HCT116 (cell line): Measurements from ENCODE around the gene CCNC. TPM values are rescaled to one million over a fixed set of nuclear protein-coding genes. Genes with fewer than 3 reads are reported as not detected.

Source experiments
- ATAC-seq: fragments of 200-7000 bp; cut with Tn5 transposase; 2 replicates; pipeline ENCODE4 v1.9.1; 2020; ENCODE audit warnings: mild to moderate bottlenecking, moderate library complexity
- BruUV-seq: library from RNA; stranded (reverse); fragments of 400-500 nt; replicated peaks from 2 replicates; lab custom pipeline; 2021; lab: Mats Ljungman, UMichigan
- CTCF ChIA-PET: fragments of 300-600 bp; sonication (Branson Sonifier 250); formaldehyde crosslinking; loops from one replicate; lab custom pipeline; 2021; ENCODE audit warnings: antibody characterized with exemption; lab: Charles Lee
- POLR2A ChIA-PET: fragments of 300-600, 350-600 bp; sonication (Branson Sonifier 250); formaldehyde crosslinking; loops from one replicate; lab custom pipeline; 2021; ENCODE audit warnings: antibody characterized with exemption; lab: Charles Lee
- RAD21 ChIA-PET, 2 experiments: fragments of 300-600 bp; sonication (Branson Sonifier 250); formaldehyde crosslinking; loops; one replicate each; lab custom pipeline; 2023; ENCODE audit warnings: low total read pairs in 2 of 2; ENCODE audit not compliant: uncharacterized antibody in 2 of 2, unreplicated experiment in 2 of 2, low non-redundant PET in 1 of 2; lab: Charles Lee
- DNase-seq: peaks from one replicate; pipeline ENCODE4 v3.0.0-alpha.2; 2010; ENCODE audit warnings: low read depth, low spot score
- H2AFZ ChIP-seq: fragments of 200-600 bp; shearing (Covaris generic), sonication (generic); 2 replicates; pipeline ENCODE4 v1.6.1; 2017; ENCODE audit warnings: low read depth, mixed run types, mixed read lengths, antibody characterized with exemption, low read length; ENCODE audit not compliant: poor library complexity, severe bottlenecking
- H3K27ac ChIP-seq: 2 replicates; pipeline ENCODE4 v1.5.1; 2012; ENCODE audit warnings: low read depth, low read length
- H3K27me3 ChIP-seq: fragments of 200-600 bp; sonication (generic); 2 replicates; pipeline ENCODE4 v1.6.1; 2016; ENCODE audit warnings: mixed run types, low read length, mixed read lengths; ENCODE audit not compliant: insufficient read depth
- H3K36me3 ChIP-seq, 2 experiments: fragments of 200-500 bp in 1 of 2; fragments of 200-600 bp in 1 of 2; sonication (Bioruptor generic) in 1 of 2; sonication (generic) in 1 of 2; 2 replicates each; pipeline versions ENCODE4 v1.5.1 to v1.6.1; 2014 to 2016; ENCODE audit warnings: low read length in 2 of 2, inconsistent platforms in 1 of 2, mixed read lengths in 1 of 2, mixed run types in 1 of 2; ENCODE audit not compliant: insufficient read depth in 2 of 2, control insufficient read depth in 1 of 2
- H3K4me1 ChIP-seq, 2 experiments: fragments of 200-600 bp in 1 of 2; sonication (generic) in 1 of 2; 2 replicates each; pipeline versions ENCODE4 v1.5.1 to v1.6.1; 2012 to 2017; ENCODE audit warnings: low read length in 2 of 2, inconsistent platforms in 1 of 2, mild to moderate bottlenecking in 1 of 2, mixed read lengths in 1 of 2, mixed run types in 1 of 2, moderate library complexity in 1 of 2; ENCODE audit not compliant: insufficient read depth in 2 of 2, control insufficient read depth in 1 of 2
- H3K4me2 ChIP-seq: fragments of 200-600 bp; sonication (generic); 2 replicates; pipeline ENCODE4 v1.6.1; 2017; ENCODE audit warnings: mixed run types, low read length, mixed read lengths
- H3K4me3 ChIP-seq, 2 experiments: fragments of 200-600 bp in 1 of 2; sonication (generic) in 1 of 2; replicated peaks in 1 of 2; 2 replicates each; pipeline ENCODE4 v1.5.1; 2011 to 2016; ENCODE audit warnings: low read length in 2 of 2, control low read depth in 1 of 2, low read depth in 1 of 2, mild to moderate bottlenecking in 1 of 2, mixed read lengths in 1 of 2, mixed run types in 1 of 2
- H3K79me2 ChIP-seq: fragments of 200-600 bp; sonication (generic); 2 replicates; pipeline ENCODE4 v1.6.1; 2017; ENCODE audit warnings: mild to moderate bottlenecking, mixed run types, low read length, moderate library complexity, mixed read lengths; ENCODE audit not compliant: insufficient read depth
- H3K9ac ChIP-seq: fragments of 200-600 bp; sonication (generic); 2 replicates; pipeline ENCODE4 v1.6.1; 2016; ENCODE audit warnings: low read length, mixed read lengths
- H3K9me2 ChIP-seq: fragments of 200-600 bp; sonication (generic), shearing (Covaris generic); 2 replicates; pipeline ENCODE4 v1.6.1; 2017; ENCODE audit warnings: mixed run types, mild to moderate bottlenecking, moderate library complexity; ENCODE audit not compliant: insufficient read depth
- H3K9me3 ChIP-seq, 2 experiments: fragments of 200-500 bp in 1 of 2; fragments of 200-600 bp in 1 of 2; sonication (Bioruptor generic) in 1 of 2; sonication (generic) in 1 of 2; 2 replicates each; pipeline ENCODE4 v1.6.1; 2014 to 2017; ENCODE audit warnings: low read length in 2 of 2, mixed read lengths in 2 of 2, inconsistent platforms in 1 of 2, low read depth in 1 of 2, mild to moderate bottlenecking in 1 of 2, mixed run types in 1 of 2, moderate library complexity in 1 of 2; ENCODE audit not compliant: control insufficient read depth in 1 of 2, insufficient read depth in 1 of 2
- H4K20me1 ChIP-seq: fragments of 200-600 bp; sonication (generic), shearing (Covaris generic); 2 replicates; pipeline ENCODE4 v1.6.1; 2017; ENCODE audit warnings: mixed run types, mild to moderate bottlenecking, moderate library complexity; ENCODE audit not compliant: insufficient read depth
- CBX3 ChIP-seq: IDR thresholded peaks from 2 replicates; pipeline ENCODE4 v1.6.1; 2012; ENCODE audit warnings: low read depth
- CEBPB ChIP-seq: IDR thresholded peaks from 2 replicates; pipeline ENCODE4 v1.6.1; 2012; ENCODE audit warnings: low read depth
- POLR2A ChIP-seq: IDR thresholded peaks from 2 replicates; pipeline ENCODE4 v1.7.0; 2011; ENCODE audit warnings: borderline replicate concordance; ENCODE audit not compliant: insufficient read depth, insufficient read length; ENCODE audit errors: extremely low read depth
- POLR2AphosphoS5 ChIP-seq: IDR thresholded peaks from 2 replicates; pipeline ENCODE4 v1.6.1; 2011; ENCODE audit warnings: mild to moderate bottlenecking, low read depth, low read length, moderate library complexity
- RAD21 ChIP-seq: IDR thresholded peaks from 2 replicates; pipeline ENCODE4 v1.6.1; 2012; ENCODE audit warnings: low read depth, mild to moderate bottlenecking
- SIN3A ChIP-seq: IDR thresholded peaks from 2 replicates; pipeline ENCODE4 v1.6.1; 2012; ENCODE audit warnings: low read depth
- SP1 ChIP-seq: IDR thresholded peaks from 2 replicates; pipeline ENCODE4 v1.6.1; 2012; ENCODE audit warnings: low read depth
- SRF ChIP-seq: IDR thresholded peaks from 2 replicates; pipeline ENCODE4 v1.6.1; 2012; ENCODE audit warnings: low read depth
- YY1 ChIP-seq: IDR thresholded peaks from 2 replicates; pipeline ENCODE4 v1.6.1; 2011; ENCODE audit warnings: low read length, low read depth, moderate library complexity, mild to moderate bottlenecking; ENCODE audit not compliant: insufficient replicate concordance; ENCODE audit errors: extremely low read depth
- ZFX ChIP-seq: fragments of 450-650 bp; IDR thresholded peaks from 2 replicates; pipeline ENCODE4 v1.6.1; 2017
- ZNF274 ChIP-seq: fragments of 200-500 bp; sonication (Bioruptor generic); IDR thresholded peaks from 2 replicates; pipeline ENCODE4 v1.6.1; 2014; ENCODE audit warnings: mild to moderate bottlenecking, low read depth, low read length, inconsistent platforms
- intact Hi-C: fragments of 100-400 bp; cut with micrococcal nuclease; formaldehyde crosslinking; loops from 2 replicates; pipeline ENCODE4 v1.10.0; 2022
- total RNA-seq: library from RNA; stranded (reverse); gene quantifications from one replicate; pipeline ENCODE4 v1.2.1, GENCODE V29; 2021; ENCODE audit not compliant: unreplicated experiment
- TF ChIP-seq, protein P1 (sequence below): IDR thresholded peaks from 2 replicates; pipeline ENCODE4 v1.6.1; 2012; ENCODE audit warnings: low read depth
- TF ChIP-seq, protein P2 (sequence below), 3 experiments: fragments of 200-600 bp in 1 of 3; sonication (generic) in 1 of 3; IDR thresholded peaks in 2 of 3; conservative IDR thresholded peaks in 1 of 3; 2 replicates each; pipeline ENCODE4 v1.5.1; 2012 to 2017; ENCODE audit warnings: low read depth in 2 of 3, low read length in 2 of 3, antibody characterized with exemption in 1 of 3, borderline replicate concordance in 1 of 3, control low read depth in 1 of 3, mild to moderate bottlenecking in 1 of 3, mixed read lengths in 1 of 3, mixed run types in 1 of 3, moderate library complexity in 1 of 3; ENCODE audit not compliant: insufficient read depth in 1 of 3
- TF ChIP-seq, protein P3 (sequence below): IDR thresholded peaks from 2 replicates; pipeline ENCODE4 v1.6.1; 2012
- TF ChIP-seq, protein P4 (sequence below): IDR thresholded peaks from 2 replicates; pipeline ENCODE4 v1.6.1; 2012

CCNC gene
- total RNA-seq, 1 experiment from 2014 or later = 78.5 TPM

DNA sequence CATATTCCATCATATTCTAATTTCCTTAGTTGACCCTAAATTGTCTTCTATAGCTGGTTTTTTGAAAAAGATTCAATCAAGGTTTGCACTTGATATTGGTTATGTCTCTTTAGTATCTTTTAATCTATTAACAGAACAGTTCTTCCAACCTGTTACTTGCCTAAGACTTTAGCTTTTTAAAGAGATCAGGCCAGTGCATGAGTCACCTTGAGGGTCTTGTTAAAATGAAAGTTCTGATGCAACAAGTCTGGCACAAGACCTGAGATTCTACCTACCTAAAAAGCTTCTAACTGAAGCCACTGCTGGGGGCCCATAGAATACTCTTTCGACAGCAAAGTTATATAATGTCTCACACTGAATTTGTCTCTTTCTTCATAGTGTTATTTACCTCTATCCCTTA is 56.4 kb downstream of the CCNC start:
- Histone ChIP-seq H3K36me3 (peaks cover 0 to 5% of the 10 kb centered on the region in 2 experiments; a peak in 1 of 4 replicates), H3K4me2 (no peak overlapping the region), H3K4me3 (no peak overlapping the region), H3K4me1 (peaks cover 7 to 19% of the 10 kb centered on the region in 2 experiments; a peak in 3 of 4 replicates), H3K9me3 (no peaks in the 10 kb centered on the region), H3K27me3 (no peaks in the 10 kb centered on the region), H4K20me1 (0 out of 2 replicates have a peak, but pooled peaks cover 4% of the 10 kb centered on the region), H2AFZ (no peak overlapping the region), H3K9me2 (no peaks in the 10 kb centered on the region), H3K27ac (no peak overlapping the region), H3K79me2 (peaks cover 74% of the 10 kb centered on the region), H3K9ac (no peak overlapping the region)
- intact Hi-C loops = no loop called here
- TF ChIP-seq, protein P1, sequence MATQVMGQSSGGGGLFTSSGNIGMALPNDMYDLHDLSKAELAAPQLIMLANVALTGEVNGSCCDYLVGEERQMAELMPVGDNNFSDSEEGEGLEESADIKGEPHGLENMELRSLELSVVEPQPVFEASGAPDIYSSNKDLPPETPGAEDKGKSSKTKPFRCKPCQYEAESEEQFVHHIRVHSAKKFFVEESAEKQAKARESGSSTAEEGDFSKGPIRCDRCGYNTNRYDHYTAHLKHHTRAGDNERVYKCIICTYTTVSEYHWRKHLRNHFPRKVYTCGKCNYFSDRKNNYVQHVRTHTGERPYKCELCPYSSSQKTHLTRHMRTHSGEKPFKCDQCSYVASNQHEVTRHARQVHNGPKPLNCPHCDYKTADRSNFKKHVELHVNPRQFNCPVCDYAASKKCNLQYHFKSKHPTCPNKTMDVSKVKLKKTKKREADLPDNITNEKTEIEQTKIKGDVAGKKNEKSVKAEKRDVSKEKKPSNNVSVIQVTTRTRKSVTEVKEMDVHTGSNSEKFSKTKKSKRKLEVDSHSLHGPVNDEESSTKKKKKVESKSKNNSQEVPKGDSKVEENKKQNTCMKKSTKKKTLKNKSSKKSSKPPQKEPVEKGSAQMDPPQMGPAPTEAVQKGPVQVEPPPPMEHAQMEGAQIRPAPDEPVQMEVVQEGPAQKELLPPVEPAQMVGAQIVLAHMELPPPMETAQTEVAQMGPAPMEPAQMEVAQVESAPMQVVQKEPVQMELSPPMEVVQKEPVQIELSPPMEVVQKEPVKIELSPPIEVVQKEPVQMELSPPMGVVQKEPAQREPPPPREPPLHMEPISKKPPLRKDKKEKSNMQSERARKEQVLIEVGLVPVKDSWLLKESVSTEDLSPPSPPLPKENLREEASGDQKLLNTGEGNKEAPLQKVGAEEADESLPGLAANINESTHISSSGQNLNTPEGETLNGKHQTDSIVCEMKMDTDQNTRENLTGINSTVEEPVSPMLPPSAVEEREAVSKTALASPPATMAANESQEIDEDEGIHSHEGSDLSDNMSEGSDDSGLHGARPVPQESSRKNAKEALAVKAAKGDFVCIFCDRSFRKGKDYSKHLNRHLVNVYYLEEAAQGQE = no peak
- TF ChIP-seq POLR2A (no peak), CEBPB (no peak), ZFX (no peak), POLR2AphosphoS5 (no peak), CBX3 (no peak), SIN3A (no peak), ZNF274 (no peak), SRF (no peak), RAD21 (no peak), YY1 (no peak), SP1 (no peak)
- TF ChIP-seq, protein P2, sequence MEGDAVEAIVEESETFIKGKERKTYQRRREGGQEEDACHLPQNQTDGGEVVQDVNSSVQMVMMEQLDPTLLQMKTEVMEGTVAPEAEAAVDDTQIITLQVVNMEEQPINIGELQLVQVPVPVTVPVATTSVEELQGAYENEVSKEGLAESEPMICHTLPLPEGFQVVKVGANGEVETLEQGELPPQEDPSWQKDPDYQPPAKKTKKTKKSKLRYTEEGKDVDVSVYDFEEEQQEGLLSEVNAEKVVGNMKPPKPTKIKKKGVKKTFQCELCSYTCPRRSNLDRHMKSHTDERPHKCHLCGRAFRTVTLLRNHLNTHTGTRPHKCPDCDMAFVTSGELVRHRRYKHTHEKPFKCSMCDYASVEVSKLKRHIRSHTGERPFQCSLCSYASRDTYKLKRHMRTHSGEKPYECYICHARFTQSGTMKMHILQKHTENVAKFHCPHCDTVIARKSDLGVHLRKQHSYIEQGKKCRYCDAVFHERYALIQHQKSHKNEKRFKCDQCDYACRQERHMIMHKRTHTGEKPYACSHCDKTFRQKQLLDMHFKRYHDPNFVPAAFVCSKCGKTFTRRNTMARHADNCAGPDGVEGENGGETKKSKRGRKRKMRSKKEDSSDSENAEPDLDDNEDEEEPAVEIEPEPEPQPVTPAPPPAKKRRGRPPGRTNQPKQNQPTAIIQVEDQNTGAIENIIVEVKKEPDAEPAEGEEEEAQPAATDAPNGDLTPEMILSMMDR (IDR thresholded peaks at IDR 0.05 in 2 of 3, conservative IDR thresholded peaks at IDR 0.05 in 1 of 3; ENCODE audit: borderline replicate concordance in 1 of 3, insufficient read depth in 1 of 3, low read depth in 2 of 3, low read length in 2 of 3) = no peak
- TF ChIP-seq, protein P3, sequence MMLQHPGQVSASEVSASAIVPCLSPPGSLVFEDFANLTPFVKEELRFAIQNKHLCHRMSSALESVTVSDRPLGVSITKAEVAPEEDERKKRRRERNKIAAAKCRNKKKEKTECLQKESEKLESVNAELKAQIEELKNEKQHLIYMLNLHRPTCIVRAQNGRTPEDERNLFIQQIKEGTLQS = no peak
- TF ChIP-seq, protein P4, sequence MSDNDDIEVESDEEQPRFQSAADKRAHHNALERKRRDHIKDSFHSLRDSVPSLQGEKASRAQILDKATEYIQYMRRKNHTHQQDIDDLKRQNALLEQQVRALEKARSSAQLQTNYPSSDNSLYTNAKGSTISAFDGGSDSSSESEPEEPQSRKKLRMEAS = no peak
- ChIA-PET CTCF (no interaction called here), RAD21 (no interaction called here), POLR2A (interaction anchor here (0.7 kb wide), 1 partner anchor 341 kb away, joined by 3 read pairs; no protein-coding TSS in a partner anchor)
- no peak for DNase-seq
- no TSS peak for BruUV-seq
- ATAC-seq = no peak
